ENCODE data around the gene PTDSS2. TPM values are rescaled to one million over a fixed set of nuclear protein-coding genes. Genes with fewer than 3 reads are reported as not detected.

Gene PTDSS2
- total RNA-seq, 1 experiment from 2014 or later, result 34.4 TPM

DNA sequence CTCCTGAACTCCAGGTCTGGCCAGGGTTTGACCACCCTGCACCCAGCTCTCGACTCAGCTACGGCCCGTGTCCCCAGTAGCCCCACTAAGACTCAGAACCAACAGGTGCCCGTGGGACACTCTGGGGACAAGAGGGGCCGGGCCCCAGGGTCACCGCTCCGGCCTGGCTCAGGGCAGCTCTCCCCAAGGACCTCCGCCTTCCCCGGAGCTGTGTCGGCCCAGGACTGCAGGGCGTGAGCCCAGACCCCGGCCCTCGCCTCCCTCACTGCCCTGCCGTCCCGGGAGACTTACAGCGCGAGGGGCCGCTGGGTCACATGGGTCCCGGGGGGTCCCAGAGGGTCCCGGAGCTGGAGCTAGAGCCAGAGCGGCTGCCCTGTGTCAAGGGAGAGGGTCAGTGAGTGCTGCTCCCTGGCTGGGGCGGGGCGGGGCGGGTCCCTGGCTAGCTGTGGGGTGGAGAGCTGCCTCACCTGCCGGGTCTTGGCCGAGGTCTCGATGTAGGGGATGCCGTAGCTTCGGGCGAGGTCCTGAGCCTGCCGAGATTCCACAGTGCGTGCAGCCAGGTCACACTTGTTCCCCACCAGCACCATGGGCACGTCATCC is 83.0 kb downstream of the PTDSS2 start:
- no peak for DNase-seq
- no peaks in the 10 kb centered on the region for H3K9me3 ChIP-seq (replicated peaks)

DNA sequence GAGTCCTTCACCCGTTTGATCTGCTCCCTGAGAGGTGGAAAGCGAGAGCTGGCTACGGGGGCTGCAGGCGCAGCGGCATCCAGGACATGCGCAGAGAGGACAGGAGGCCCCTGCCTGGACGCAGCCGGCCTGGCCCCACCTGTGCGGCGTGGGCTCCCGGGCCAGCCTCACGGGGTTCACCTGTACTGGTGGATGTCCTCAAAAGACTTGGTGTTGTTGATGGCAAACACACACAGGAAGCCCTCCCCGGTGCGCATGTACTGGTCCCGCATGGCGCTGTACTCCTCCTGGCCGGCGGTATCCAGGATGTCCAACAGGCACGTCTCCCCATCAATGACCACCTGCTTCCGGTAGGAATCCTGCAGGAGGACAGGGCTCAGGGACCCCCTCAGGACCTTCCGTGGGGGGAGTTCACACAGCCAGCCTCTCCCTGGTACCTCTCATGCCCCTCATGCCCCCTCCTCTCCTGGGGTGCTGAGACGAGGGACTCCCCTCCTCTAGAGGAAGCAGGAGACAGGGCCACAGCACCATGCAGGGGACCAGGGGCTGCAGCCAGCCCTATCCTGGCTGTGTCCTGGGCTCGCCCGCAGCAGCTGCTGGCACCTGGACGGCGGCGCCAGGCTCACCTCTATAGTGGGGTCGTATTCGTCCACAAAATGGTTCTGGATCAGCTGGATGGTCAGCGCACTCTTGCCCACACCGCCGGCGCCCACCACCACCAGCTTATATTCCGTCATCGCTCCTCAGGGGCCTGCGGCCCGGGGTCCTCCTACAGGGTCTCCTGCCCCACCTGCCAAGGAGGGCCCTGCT is 83.7 kb downstream of the PTDSS2 start:
- no peak overlapping the region; the same call in 1 of the 2 replicates for H3K4me3 ChIP-seq
- DNase-seq, result no peak
- no peaks in the 10 kb centered on the region for H3K9me3 ChIP-seq (replicated peaks)
- peaks cover 10% of the 10 kb centered on the region for H3K4me1 ChIP-seq
- no peak overlapping the region for H3K27ac ChIP-seq
- peaks cover 12% of the 10 kb centered on the region for H3K36me3 ChIP-seq
- no peaks in the 10 kb centered on the region for H3K27me3 ChIP-seq

More for the DNA sequence above, 83.0 kb downstream of the PTDSS2 start:
- H3K4me1 ChIP-seq, result peaks cover 16% of the 10 kb centered on the region
- H3K27me3 ChIP-seq, result no peaks in the 10 kb centered on the region
- H3K4me3 ChIP-seq, result no peak overlapping the region
- peaks cover 12% of the 10 kb centered on the region for H3K36me3 ChIP-seq
- H3K27ac ChIP-seq, result no peak overlapping the region

DNA sequence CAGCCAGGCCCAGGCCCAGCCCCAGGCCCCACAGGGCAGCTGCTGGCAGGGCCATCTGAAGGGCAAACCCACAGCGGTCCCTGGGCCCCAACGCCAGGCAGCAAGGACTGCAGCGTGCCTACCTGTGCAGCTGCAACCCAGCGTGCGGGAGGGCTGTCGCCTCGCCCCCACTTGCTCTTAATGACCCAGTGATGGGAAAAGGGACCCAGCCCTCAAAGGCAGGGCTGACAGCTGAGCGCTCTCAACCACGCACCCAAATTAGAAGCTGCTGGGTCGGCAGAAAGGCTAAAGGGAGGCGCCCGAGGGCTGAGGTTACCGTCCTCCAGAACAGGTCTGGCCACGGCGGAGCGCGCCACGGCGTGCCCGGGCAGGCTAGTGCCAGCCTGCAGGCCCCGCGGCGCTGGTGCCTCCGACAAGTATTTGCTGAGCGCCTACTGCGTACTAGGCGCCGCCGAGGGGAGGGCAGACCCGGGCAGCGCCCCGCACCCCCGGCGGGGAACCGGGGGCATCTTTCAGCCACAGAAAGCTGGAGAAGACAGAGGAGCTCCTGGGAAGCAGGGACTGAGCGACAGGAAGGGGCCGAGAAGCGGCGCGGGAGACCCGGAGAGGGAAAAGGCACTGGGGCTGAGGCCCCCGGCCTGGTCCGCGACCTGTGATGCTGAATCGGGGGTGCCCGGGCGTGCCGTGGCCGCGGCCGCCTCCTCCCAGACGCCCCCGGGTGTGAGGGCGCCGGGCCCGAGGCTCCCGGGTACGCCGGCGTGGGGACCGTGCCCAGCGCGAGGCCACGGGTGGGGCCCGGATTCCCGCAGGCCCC is 84.5 kb downstream of the PTDSS2 start:
- peak in 1 of 2 experiments; percentile 35 for DNase-seq
- Histone ChIP-seq H3K27me3 (no peaks in the 10 kb centered on the region), H3K4me1 (peaks cover 2% of the 10 kb centered on the region), H3K9me3 (replicated peaks) (no peaks in the 10 kb centered on the region), H3K27ac (no peak overlapping the region), H3K4me3 (peak overlapping the region; percentile 79), H3K36me3 (peaks cover 12% of the 10 kb centered on the region)

DNA sequence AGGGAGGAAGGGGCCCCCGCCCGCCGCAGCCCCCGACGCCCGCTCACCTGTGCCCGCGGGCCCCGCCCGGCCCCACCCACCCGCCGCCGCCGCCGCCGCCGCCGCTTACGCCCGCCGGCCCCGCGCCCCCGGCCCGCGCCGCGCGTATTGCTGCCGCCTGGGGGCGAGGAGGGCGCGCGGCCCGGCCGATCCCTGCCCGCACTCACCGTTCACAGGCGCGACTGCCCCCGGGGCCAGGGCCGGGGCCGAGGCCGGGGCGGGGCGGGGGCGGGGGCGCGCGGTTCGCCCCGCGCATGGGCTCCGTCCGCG is 85.1 kb downstream of the PTDSS2 start:
- Histone ChIP-seq H3K27me3 (no peaks in the 10 kb centered on the region), H3K27ac (no peak overlapping the region), H3K4me1 (no peaks in the 10 kb centered on the region), H3K4me3 (peak overlapping the region; percentile 79), H3K36me3 (peaks cover 12% of the 10 kb centered on the region), H3K9me3 (replicated peaks) (no peaks in the 10 kb centered on the region)
- DNase-seq, result no peak

DNA sequence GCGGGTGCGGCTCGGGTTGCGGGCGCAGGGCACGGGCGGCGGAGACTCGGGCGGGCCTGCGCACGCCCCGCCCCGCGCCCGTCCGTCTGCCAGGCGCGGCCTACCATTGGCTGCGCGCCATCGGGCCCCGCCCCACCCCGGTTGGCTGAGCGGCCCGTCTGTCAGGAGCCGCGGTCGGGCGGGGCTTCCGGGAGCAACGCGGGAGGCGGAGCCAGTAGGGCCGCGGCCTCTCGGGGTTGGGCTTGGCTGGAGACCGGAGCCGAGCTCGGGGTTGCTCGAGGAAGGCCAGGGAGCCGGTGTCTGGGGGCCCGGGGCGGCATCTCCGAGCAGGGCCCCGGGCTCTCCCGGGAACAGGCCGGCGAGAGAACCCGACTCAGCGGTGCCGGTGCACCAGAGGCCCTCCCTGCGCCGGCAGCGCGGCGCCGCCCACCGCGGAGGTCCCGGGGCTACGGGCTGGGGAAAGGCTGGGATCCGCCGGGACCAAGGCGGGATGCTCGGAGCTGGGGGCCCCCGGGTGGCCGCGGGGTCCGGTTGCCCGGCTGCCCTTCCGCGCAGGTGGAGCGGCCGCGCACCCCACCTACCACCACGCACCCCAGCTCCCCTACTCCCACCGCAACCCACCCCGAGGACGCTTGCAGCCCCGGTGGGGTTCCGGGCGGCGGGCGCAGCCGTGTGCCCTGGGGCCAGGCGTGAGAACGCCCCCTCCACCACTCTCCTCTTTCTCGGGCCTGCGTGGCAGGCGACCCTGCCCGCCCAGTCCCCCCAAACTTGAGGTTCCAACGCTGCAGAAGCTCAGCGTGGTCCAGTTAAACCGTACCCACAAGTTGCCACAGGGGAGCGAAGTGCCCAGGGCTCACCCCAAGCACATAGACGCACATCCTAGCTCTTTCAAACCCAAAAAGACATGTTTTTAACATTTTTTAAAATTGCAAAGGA is 85.7 kb downstream of the PTDSS2 start, which contains the start of gene HRAS:
Gene HRAS (minus strand): TSS at position 58 of the 936 bp plus-strand sequence.
- H3K4me1 ChIP-seq, result no peaks in the 10 kb centered on the region
- peak; percentile 91 to 94 for DNase-seq
- H3K36me3 ChIP-seq, result peaks cover 12% of the 10 kb centered on the region
- H3K4me3 ChIP-seq, result peak within 1 kb of the TSS; percentile 79
- H3K27me3 ChIP-seq, result no peaks in the 10 kb centered on the region
- H3K27ac ChIP-seq, result peak within 1 kb of the TSS; percentile 20; the same call in 1 of the 2 replicates
- no peaks in the 10 kb centered on the region for H3K9me3 ChIP-seq (replicated peaks)

DNA sequence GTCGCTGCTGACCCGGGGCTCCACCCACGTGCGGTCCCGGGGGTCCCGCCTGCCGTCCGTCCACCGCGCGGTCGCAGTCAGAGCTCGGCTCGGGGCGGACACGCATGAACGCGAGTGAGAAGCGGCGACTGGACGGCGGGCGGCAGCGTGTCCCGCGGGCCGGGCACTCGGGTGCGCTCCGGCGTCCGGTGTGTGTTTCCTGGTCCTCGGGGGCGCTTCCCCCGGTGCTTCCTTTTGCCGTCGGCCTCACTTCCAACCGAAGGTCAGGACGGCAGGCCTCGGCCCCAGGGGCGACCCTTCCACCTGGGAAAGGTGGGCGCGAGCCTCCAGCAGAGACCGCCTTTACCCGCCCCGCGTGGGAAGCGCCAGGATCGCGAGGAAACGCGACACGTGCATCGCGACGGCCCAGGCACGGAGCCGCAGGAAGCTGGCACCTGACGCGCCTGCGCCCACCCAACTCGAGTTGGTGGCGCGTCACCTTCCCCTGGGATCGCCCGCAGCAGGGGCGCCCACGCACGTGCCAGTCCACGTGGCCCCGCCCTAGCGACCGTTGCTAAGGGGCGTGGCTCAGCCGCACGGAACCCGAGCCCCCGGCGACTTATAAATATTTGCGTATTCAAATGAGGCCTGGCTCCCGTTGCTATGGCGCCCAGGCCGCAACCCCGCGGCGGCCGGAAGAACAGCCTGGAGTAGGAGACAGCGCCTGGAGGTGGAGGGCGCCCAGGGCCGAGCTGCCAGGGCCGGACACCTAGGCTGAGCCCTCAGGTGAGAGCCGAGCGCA is 87.0 kb downstream of the PTDSS2 start, which contains the start of gene LRRC56:
Gene LRRC56 (plus strand): TSS at position 687 of the 781 bp plus-strand sequence. CDS start 3,158 bp downstream, outside the sequence.
- H3K4me3 ChIP-seq, result no peak within 1 kb of the TSS; the same call in 1 of the 2 replicates
- no peaks in the 10 kb centered on the region for H3K4me1 ChIP-seq
- H3K27ac ChIP-seq, result no peak within 1 kb of the TSS

DNA sequence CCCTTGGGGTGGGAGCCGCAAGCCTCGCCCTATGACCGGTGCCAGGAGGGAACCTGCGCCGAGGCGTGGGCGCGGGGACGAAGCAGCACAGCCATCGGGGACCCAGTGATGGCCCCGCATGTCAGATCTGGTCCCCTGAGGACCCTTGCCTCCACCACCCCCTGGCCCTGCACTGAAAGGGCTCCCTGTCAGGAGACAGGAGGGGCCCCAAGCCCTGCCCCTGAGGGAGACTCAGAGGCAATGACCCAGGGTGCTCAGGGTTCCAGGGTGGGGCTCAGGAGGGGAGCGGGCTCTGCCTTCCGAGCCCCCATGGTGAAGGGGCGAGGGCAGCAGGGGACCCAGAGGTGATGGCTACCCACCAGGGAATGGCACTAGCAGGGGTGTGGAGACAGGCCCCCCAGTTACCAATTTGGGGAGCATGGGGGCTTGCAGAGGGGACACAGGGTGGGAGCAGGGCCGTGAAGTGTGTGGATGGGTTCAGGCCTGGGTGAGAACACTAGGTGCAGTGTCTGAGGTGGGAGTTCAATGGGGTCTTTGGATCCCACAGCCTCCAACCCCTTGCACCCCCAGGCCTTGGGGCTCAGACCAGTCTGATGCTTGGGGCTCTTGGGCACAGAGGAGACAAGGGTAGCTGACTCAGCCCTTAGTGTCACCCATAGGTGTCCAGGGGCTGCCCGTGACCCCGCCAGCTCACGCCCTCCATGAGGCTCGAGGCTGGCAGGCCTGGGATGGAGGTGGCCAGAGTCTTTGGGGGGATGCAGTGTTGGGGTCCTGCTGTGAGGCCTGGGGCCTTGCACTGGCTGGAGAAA is 87.7 kb downstream of the PTDSS2 start:
- no peaks in the 10 kb centered on the region for H3K4me1 ChIP-seq

More for the DNA sequence above, 87.0 kb downstream of the PTDSS2 start, which contains the start of gene LRRC56:
- DNase-seq, result peak; percentile 50
- H3K27me3 ChIP-seq, result no peaks in the 10 kb centered on the region
- peaks cover 11% of the 10 kb centered on the region for H3K36me3 ChIP-seq
- no peaks in the 10 kb centered on the region for H3K9me3 ChIP-seq (replicated peaks)

DNA sequence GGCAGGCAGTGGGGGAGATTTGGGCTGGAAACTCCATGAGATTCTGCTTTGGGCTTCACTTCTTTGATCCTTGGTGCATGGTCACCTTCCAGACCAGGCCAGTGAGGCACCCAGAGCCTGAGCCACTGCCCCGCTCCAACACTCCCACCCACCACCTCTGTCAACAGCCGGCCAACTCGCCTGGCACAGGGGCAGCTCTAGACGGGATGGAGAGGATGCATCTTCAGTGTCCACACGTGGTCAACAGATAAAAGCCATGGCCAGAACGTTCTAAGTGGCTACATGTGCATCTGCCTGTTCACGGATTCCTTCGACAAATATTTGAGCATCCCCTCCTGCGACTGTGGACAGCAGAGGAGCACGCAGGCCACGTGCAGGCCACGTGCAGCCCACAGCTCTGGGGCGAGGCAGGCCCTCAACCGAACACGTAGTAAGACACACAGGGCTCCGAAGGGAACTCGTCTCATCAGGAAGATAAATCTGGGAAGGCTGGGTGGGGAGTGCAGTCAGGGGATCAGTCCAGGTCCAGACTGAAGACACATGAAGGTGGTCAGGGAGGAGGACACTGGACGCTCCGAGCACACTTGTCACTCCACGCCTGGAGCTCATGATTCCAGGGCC is 88.5 kb downstream of the PTDSS2 start:
- Histone ChIP-seq H3K4me1 (no peaks in the 10 kb centered on the region), H3K36me3 (peaks cover under 1% of the 10 kb centered on the region), H3K27ac (no peak overlapping the region), H3K9me3 (replicated peaks) (no peaks in the 10 kb centered on the region), H3K27me3 (no peaks in the 10 kb centered on the region), H3K4me3 (no peak overlapping the region)
- DNase-seq, result peak in 1 of 2 experiments; percentile 2

More for the DNA sequence above, 87.7 kb downstream of the PTDSS2 start:
- Histone ChIP-seq H3K36me3 (peaks cover 4% of the 10 kb centered on the region), H3K27ac (no peak overlapping the region), H3K4me3 (no peak overlapping the region), H3K9me3 (replicated peaks) (no peaks in the 10 kb centered on the region), H3K27me3 (no peaks in the 10 kb centered on the region)
- peak in 1 of 2 experiments; percentile 1 for DNase-seq

DNA sequence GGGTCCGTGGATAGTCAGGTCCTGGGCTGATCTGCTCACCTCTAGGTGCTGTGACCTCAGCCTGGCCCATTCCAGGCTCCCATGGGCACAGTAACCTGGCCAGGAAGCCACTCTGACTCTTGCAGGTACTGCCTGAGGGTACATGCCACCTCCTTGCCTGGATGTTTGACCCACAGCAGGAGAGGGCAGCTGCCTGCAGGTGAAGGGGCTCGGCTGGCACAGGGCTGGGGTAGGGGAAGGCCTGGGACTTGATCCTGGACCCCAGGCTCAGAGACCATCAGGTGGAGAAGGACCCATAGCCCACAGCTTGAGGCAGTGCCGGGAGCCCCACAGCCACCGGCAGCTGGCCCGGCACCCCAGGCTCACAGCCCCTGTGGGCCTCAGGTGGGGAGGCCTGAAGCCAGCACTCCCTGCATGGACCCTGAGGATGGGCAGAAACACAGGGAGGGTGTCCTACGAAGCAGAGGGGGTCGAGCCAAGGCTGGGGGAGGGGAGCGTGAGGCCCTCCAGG is 89.9 kb downstream of the PTDSS2 start:
- Histone ChIP-seq H3K4me1 (no peaks in the 10 kb centered on the region), H3K4me3 (no peak overlapping the region), H3K27me3 (no peaks in the 10 kb centered on the region), H3K36me3 (no peaks in the 10 kb centered on the region), H3K27ac (no peak overlapping the region), H3K9me3 (replicated peaks) (no peaks in the 10 kb centered on the region)
- DNase-seq, result no peak
